G401 (cell line): ENCODE measurements around the gene PHF21B. TPM values are rescaled to one million over a fixed set of nuclear protein-coding genes. Genes with fewer than 3 reads are reported as not detected.
A peak's percentile ranks its signal among the peaks of the same experiment; 100 is the strongest.

Experiments
- DNase-seq: peaks from one replicate; pipeline ENCODE4 v3.0.0-alpha.2; 2015; ENCODE audit warnings: low spot score
- in situ Hi-C: cut with HindIII; loops from 2 replicates; pipeline ENCODE4 v1.10.0; 2016; ENCODE audit warnings: low sequenced_read_pairs, mixed read lengths
- total RNA-seq: library from RNA; depleted of rRNA; stranded (reverse); fragments of >200 nt; shearing (Covaris generic); gene quantifications from 2 replicates; pipeline ENCODE4 v1.2.3, GENCODE V29; 2014

Gene PHF21B
- total RNA-seq, 1 experiment from 2014 or later: 8.4 TPM

GRCh38 chr22:44994399-44995104, 15.3 kb downstream of the PHF21B start:
- DNase-seq: no peak

DNA sequence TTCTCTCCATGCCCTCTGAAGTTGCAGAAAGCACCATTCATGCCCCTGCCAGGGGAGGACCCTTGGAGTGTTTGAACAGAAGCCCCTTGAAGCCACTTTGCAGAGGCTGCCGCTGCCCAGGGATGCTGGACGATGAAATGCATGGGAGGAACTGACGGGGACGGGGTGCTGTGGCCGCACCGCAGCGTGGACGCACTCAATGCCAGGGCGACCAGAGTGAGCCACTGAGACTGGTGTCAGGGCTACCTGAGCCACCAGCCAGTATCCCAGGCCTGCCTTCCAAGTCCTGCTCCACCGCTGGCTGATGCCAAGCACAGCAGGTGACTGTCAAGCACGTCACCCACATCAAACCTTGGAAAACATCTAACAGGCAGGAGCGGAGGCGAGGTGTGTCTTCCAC, 17.6 kb downstream of the PHF21B start:
- in situ Hi-C loops: no loop called here
- no peak for DNase-seq

More at GRCh38 chr22:44994399-44995104, 15.3 kb downstream of the PHF21B start:
- in situ Hi-C loops: no loop called here

DNA sequence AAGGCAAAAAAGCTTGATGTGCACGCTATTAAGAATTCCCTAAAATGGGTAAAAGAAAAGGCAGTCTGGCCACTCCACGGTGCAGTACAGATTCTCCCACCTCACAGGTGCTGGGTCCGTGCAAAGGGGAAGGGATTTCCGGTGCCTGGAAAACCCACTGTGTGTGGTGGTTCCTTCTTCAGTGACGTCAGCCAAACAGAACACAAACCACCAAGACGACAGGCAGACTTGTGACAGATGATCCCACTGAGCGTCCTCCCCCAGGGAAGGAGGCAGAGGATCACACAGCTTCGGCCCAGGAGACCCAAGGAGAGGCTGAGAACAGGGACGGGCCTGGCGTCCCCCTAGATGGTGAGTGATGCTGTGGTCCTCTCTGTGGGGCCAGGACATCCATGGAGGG, 18.6 kb downstream of the PHF21B start:
- no peak for DNase-seq
- in situ Hi-C loops: no loop called here

- DNase-seq: no peak
- in situ Hi-C loops: no loop called here
Measured at GRCh38 chr22:44990810-44991209, 19.0 kb downstream of the PHF21B start.

DNA sequence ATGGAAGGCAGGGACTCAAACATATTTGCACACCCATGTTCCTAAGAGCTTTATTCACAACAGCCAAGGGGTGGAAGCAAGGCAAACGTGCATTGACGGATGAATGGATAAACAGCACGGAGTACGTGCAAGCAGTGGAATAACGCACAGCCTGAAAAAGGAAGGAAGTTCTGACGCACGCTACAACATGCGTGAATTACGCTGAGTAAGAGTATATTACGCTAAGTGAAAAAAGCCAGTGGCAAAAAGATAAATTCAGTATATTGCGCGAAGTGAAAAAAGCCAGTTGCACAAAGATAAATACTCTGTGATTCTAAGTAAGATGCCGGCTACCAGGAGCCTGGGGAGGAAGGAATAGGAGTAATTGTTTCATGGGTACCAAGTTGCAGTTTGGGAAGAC, 19.5 kb downstream of the PHF21B start:
- in situ Hi-C loops: no loop called here
- DNase-seq: no peak

DNA sequence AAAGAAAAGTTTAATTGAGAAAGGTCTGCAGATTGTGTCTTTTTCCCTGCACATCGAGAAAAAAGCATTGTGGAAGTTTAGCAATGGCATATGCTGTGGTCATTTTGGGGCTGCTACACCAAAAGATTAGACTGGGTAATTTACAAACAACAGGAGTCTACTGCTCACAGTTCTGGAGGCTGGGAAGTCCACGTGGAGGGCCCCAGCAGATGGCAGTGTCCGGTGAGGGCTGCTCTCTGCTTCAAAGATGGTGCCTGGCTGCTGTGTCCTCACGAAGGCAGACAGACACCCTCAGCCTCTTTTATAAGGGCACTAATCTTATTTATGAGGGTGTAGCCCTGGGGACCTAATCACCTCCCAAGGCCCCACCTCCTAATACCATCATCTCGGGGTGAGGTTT, 21.1 kb downstream of the PHF21B start:
- in situ Hi-C loops: no loop called here
- no peak for DNase-seq

DNA sequence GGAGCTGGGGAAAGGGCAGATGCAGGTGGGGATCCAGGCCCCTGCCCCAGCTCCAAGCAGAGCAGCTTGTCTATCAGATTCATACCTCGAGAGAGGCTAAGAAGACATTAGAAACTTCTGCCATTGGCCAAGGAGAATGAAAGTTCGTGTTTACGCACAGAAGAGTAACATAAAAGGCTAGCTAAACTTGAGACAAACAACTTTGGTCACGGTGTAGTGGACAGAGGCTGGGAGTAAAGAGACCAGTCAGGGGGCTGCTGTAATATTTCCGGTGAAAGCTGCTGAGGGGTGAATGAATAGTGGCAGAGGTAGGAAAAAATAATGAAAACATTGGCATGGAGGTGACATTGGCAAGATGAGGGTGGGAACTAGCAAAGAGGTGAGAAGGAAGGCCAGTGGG, 22.9 kb downstream of the PHF21B start:
- in situ Hi-C loops: no loop called here
- no peak for DNase-seq

DNA sequence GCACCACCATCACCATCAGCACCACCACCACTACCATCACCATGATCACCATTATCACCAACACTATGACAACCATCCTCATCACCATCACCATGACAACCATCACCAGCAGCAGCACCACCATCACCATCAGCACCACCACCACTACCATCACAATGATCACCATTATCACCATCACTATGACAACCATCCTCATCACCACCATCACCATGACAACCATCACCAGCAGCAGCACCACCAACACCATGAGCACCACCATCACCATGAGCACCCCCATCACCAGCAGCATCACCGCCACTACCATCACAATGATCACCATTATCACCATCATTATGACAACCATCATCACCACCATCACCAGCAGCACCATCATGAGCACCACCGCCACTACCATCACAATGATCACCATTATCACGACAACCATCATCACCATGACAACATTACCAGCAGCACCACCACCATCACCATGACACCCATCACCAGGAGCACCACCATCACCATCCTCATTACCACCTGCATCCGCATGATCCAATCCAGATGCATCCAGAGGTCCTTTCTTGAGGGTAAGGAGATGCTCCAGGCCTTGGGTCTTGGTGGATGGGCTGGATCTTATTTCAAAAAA, 23.8 kb downstream of the PHF21B start:
- in situ Hi-C loops: no loop called here
- no peak for DNase-seq

GRCh38 chr22:44983878-44984482, 25.8 kb downstream of the PHF21B start:
- in situ Hi-C loops: no loop called here
- DNase-seq: no peak

- DNase-seq: no peak
- in situ Hi-C loops: no loop called here
Measured at GRCh38 chr22:44982445-44982844, 27.4 kb downstream of the PHF21B start.

- DNase-seq: no peak
- in situ Hi-C loops: no loop called here
Measured at GRCh38 chr22:44981857-44982256, 27.9 kb downstream of the PHF21B start.

DNA sequence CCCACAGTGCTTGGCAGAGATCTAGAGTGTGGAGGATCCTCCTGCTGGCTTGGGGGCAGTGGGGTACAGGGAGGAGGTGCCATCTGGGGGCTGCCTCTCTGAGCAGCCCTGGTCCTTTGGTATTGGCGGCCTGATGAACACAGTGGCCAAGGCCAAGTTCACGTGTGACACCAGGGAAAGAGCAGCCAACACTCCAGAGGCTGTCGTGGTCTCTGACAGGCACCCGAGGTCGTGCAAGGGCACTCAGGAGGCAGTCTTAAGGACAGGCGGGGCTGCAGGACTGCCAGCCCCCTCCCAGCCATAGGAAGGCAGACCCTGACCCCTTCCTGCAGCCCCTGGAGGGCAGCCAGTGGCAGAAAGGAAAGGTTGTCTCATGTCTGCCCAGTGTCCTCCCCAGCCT, 30.7 kb downstream of the PHF21B start:
- in situ Hi-C loops: no loop called here
- no peak for DNase-seq

- in situ Hi-C loops: no loop called here
- DNase-seq: peak; percentile 39
Measured at GRCh38 chr22:44975427-44976262, 34.2 kb downstream of the PHF21B start.

DNA sequence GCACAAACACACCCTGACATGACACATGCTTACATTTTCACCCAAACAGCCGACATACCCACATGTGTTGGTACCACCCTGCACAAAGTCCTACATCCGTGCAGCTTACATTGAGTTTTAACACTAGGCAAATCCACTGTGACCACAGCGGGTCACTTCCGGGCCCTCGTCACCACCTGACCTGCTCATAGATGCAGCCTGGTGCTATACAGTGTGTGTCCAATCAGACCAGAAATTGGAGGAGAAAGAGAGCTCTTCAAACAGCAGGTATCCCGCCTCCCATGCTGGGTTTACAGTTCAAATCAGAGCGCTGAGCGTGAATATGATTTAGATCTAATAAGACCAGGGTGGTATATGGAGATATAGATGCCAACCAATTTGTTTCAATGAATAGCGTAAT, 35.4 kb downstream of the PHF21B start:
- no peak for DNase-seq
- in situ Hi-C loops: no loop called here

- DNase-seq: no peak
- in situ Hi-C loops: no loop called here
Measured at GRCh38 chr22:44973829-44974228, 36.0 kb downstream of the PHF21B start.

- in situ Hi-C loops: no loop called here
Measured at GRCh38 chr22:44972363-44973083, 37.3 kb downstream of the PHF21B start.

DNA sequence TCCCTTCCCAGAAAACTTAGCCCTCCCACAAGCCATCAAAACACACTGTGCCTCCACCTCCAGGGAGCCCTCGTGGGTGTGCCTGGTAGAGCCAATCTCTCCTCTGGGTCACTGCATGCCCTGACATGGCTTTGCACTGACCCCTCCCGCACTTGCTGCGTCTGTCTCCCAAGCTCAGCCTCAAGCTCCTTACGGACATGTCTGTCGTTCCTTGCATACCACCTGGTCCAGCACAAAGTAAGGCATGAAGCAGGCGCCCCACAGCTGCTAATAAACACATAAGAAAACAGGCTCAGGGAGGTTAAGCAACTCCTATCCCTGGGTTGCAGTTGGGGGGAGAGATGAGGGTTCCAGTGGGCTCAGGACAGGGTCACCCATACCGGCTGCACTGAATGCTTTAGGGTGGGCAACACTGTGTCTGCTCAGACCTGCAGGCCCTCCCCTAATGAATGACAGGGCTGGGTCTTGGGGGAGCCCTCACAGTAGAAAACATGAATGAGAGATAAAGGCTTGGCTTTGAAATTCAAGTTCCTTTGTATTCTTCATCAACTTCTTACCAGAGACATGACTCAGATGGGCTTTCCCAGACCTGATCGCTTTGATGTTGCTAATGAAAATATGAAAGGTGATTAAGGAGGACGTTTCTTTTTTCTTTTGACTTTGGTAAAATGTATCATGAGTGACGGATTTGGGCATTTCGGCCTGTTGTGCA, 38.0 kb downstream of the PHF21B start:
- in situ Hi-C loops: no loop called here
- no peak for DNase-seq

More at GRCh38 chr22:44972363-44973083, 37.3 kb downstream of the PHF21B start:
- DNase-seq: no peak

GRCh38 chr22:44970291-44970690, 39.5 kb downstream of the PHF21B start:
- in situ Hi-C loops: no loop called here
- no peak for DNase-seq

GRCh38 chr22:44969817-44970216, 40.0 kb downstream of the PHF21B start:
- no peak for DNase-seq
- in situ Hi-C loops: no loop called here
